OCI-LY7 (cell line): ENCODE data around the gene UMPS. TPM values are rescaled to one million over a fixed set of nuclear protein-coding genes. Genes with fewer than 3 reads are reported as not detected.
"Not testable (repeated sequence)": the region's sequence is repeated elsewhere in the genome, so short reads cannot be mapped to it uniquely, and the experiment has no call there.

ENCODE experiments used
- BruUV-seq: library from RNA; stranded (reverse); fragments of 400-500 nt; replicated peaks from 2 replicates; lab custom pipeline; 2021; lab: Mats Ljungman, UMichigan
- CTCF ChIA-PET: fragments of 300-600 bp; sonication (Branson Sonifier 250); formaldehyde crosslinking; loops from one replicate; lab custom pipeline; 2022; ENCODE audit warnings: antibody characterized with exemption; ENCODE audit not compliant: unreplicated experiment; lab: Charles Lee
- POLR2A ChIA-PET: fragments of 300-600 bp; sonication (Branson Sonifier 250); formaldehyde crosslinking; loops from one replicate; lab custom pipeline; 2022; ENCODE audit warnings: antibody characterized with exemption; lab: Charles Lee
- DNase-seq: peaks from one replicate; pipeline ENCODE4 v3.0.0-alpha.2; 2015; ENCODE audit warnings: low spot score
- H2AFZ ChIP-seq: fragments of 200-600 bp; sonication (generic), shearing (Covaris generic); 2 replicates; pipeline ENCODE4 v1.6.1; 2014; ENCODE audit warnings: mild to moderate bottlenecking, antibody characterized with exemption, low read length, moderate library complexity
- H3K27ac ChIP-seq: fragments of 200-600 bp; sonication (generic); 2 replicates; pipeline ENCODE4 v1.5.1; 2014; ENCODE audit warnings: mixed run types, low read depth, mild to moderate bottlenecking, moderate library complexity, low read length, inconsistent platforms; ENCODE audit not compliant: poor library complexity, severe bottlenecking
- H3K36me3 ChIP-seq: fragments of 200-600 bp; sonication (generic); 2 replicates; pipeline ENCODE4 v1.6.1; 2014; ENCODE audit warnings: mild to moderate bottlenecking, antibody characterized with exemption, low read length, moderate library complexity, mixed read lengths; ENCODE audit not compliant: insufficient read depth
- H3K4me1 ChIP-seq: fragments of 200-600 bp; sonication (generic); 2 replicates; pipeline ENCODE4 v1.5.1; 2014; ENCODE audit warnings: mild to moderate bottlenecking, low read length; ENCODE audit not compliant: insufficient read depth, poor library complexity, severe bottlenecking
- H3K4me2 ChIP-seq: fragments of 200-600 bp; sonication (generic); 2 replicates; pipeline ENCODE4 v1.6.1; 2014; ENCODE audit warnings: mild to moderate bottlenecking, low read length
- H3K4me3 ChIP-seq: fragments of 200-600 bp; sonication (generic); 2 replicates; pipeline ENCODE4 v1.5.1; 2014; ENCODE audit warnings: mild to moderate bottlenecking, low read depth, low read length; ENCODE audit not compliant: poor library complexity, severe bottlenecking
- H3K79me2 ChIP-seq: fragments of 200-600 bp; sonication (generic); 2 replicates; pipeline ENCODE4 v1.6.1; 2016; ENCODE audit warnings: low read depth, mild to moderate bottlenecking, low read length, moderate library complexity, mixed read lengths; ENCODE audit not compliant: insufficient read depth
- H3K9me2 ChIP-seq: fragments of 200-600 bp; sonication (generic); 2 replicates; pipeline ENCODE4 v1.6.1; 2016; ENCODE audit warnings: mild to moderate bottlenecking, low read length, mixed read lengths; ENCODE audit not compliant: insufficient read depth
- H3K9me3 ChIP-seq: fragments of 200-600 bp; sonication (generic); 2 replicates; pipeline ENCODE4 v1.6.1; 2014; ENCODE audit warnings: mild to moderate bottlenecking, mixed run types, low read length, mixed read lengths
- H4K20me1 ChIP-seq: fragments of 200-600 bp; sonication (generic); 2 replicates; pipeline ENCODE4 v1.6.1; 2014; ENCODE audit warnings: mild to moderate bottlenecking, antibody characterized with exemption, low read length, moderate library complexity, mixed read lengths; ENCODE audit not compliant: insufficient read depth
- EZH2phosphoT487 ChIP-seq: fragments of 200-600 bp; sonication (generic); IDR thresholded peaks from 2 replicates; pipeline ENCODE4 v1.6.1; 2018; ENCODE audit warnings: low read depth, borderline replicate concordance, mild to moderate bottlenecking, mixed run types, antibody characterized with exemption, low read length, moderate library complexity, mixed read lengths
- intact Hi-C: fragments of 100-400 bp; cut with micrococcal nuclease; formaldehyde crosslinking; loops from one replicate; pipeline ENCODE4 v1.10.0; 2022; ENCODE audit not compliant: unreplicated experiment
- total RNA-seq, 2 experiments: library from RNA; depleted of rRNA in 1 of 2; stranded (reverse); fragments of >200 nt in 1 of 2; shearing (Covaris generic) in 1 of 2; gene quantifications; 2 replicates each; pipeline ENCODE4 v1.2.3, GENCODE V29; 2014 to 2022
- TF ChIP-seq, protein P1 (sequence below): fragments of 200-600 bp; sonication (generic); conservative IDR thresholded peaks from 2 replicates; pipeline ENCODE4 v1.5.1; 2014; ENCODE audit warnings: mild to moderate bottlenecking, antibody characterized with exemption, low read length, moderate library complexity, mixed read lengths

Gene UMPS
- total RNA-seq, 2 experiments from 2014 or later, result 24.8 to 62.7 TPM

DNA sequence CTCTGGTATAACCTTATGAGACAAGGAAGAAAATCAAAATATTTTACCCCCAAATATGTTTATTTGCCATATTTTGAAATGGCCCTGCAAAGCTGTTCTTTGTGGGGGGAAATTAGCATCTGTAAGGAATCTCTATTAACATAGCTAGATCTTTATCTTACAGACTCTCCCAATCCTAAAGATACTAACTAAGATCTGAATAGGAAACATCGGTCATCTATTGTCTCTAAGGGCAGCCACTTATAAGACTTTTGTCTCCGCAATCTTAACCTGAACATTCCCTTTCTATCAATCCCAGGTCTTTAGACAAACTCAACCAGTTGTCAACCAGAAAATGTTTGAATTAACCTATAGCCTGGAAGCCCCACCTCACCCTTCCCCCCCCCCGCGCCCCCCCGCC lies 21.2 kb downstream of the UMPS start:
- no peak overlapping the region for H2AFZ ChIP-seq
- H3K9me2 ChIP-seq, result no peaks in the 10 kb centered on the region
- H3K4me1 ChIP-seq, result no peaks in the 10 kb centered on the region
- H3K36me3 ChIP-seq, result peaks cover 20% of the 10 kb centered on the region
- H3K4me2 ChIP-seq, result no peak overlapping the region
- no peak overlapping the region for H3K4me3 ChIP-seq
- POLR2A ChIA-PET, result interaction anchor here (0.6 kb wide), 1 partner anchor 9 kb away, joined by 5 read pairs; no protein-coding TSS in a partner anchor
- intact Hi-C loops, result no loop called here
- no peak for TF ChIP-seq EZH2phosphoT487
- TF ChIP-seq, protein P1, sequence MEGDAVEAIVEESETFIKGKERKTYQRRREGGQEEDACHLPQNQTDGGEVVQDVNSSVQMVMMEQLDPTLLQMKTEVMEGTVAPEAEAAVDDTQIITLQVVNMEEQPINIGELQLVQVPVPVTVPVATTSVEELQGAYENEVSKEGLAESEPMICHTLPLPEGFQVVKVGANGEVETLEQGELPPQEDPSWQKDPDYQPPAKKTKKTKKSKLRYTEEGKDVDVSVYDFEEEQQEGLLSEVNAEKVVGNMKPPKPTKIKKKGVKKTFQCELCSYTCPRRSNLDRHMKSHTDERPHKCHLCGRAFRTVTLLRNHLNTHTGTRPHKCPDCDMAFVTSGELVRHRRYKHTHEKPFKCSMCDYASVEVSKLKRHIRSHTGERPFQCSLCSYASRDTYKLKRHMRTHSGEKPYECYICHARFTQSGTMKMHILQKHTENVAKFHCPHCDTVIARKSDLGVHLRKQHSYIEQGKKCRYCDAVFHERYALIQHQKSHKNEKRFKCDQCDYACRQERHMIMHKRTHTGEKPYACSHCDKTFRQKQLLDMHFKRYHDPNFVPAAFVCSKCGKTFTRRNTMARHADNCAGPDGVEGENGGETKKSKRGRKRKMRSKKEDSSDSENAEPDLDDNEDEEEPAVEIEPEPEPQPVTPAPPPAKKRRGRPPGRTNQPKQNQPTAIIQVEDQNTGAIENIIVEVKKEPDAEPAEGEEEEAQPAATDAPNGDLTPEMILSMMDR, result no peak
- BruUV-seq, result no TSS peak
- H4K20me1 ChIP-seq, result no peaks in the 10 kb centered on the region
- H3K79me2 ChIP-seq, result no peaks in the 10 kb centered on the region
- no peak overlapping the region for H3K27ac ChIP-seq
- CTCF ChIA-PET, result no interaction called here
- no peak for DNase-seq
- no peaks in the 10 kb centered on the region for H3K9me3 ChIP-seq

DNA sequence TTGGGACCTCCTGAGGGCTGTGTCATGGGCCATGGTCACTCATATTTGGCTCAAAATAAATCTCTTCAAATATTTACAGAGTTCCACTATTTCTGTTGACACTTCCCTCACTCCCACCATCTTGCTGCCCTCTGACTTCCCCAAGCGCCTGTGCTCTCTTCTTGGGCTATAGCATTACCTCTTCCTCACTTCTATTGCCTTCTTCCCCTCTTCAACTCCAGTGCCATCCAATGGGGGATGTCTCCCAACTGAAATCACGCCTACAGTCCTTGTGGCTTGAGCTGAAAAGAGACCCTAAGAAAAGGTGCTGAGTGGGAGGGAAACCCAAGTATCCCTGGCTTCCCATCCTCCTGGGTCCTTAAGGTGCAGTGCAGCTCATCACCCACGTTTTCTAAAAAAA lies 21.8 kb downstream of the UMPS start:
- POLR2A ChIA-PET, result interaction anchor here (0.6 kb wide), 1 partner anchor 8 kb away, joined by 5 read pairs; no protein-coding TSS in a partner anchor

DNA sequence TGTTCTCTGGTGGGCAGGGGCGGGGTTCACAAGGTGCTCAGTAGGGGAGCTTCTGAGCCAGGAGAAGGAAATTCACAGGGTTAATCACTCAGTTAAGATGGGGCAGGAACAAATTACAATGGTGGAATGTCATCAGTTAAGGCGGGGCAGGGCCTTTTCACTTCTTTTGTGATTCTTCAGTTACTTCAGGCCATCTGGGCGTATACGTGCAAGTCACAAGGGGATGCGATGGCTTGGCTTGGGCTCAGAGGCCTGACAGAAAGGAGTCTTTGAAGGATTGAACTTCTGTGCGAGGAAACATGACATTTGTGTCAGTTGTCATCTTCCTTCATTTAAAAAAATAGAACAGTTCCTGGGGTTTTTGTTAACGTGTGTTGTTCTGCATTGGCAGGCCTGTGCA lies 27.7 kb downstream of the UMPS start:
- intact Hi-C loops, H3K79me2 ChIP-seq: not testable (repeated sequence)

More for the DNA sequence above, 21.8 kb downstream of the UMPS start:
- Histone ChIP-seq H3K79me2 (no peaks in the 10 kb centered on the region), H2AFZ (no peak overlapping the region), H3K27ac (no peak overlapping the region), H3K4me1 (no peaks in the 10 kb centered on the region), H3K4me3 (no peak overlapping the region), H3K9me3 (no peaks in the 10 kb centered on the region), H3K9me2 (no peaks in the 10 kb centered on the region), H3K4me2 (no peak overlapping the region), H3K36me3 (peaks cover 14% of the 10 kb centered on the region), H4K20me1 (no peaks in the 10 kb centered on the region)
- intact Hi-C loops, result no loop called here
- DNase-seq, result no peak
- CTCF ChIA-PET, result no interaction called here
- no TSS peak for BruUV-seq
- no peak for TF ChIP-seq EZH2phosphoT487
- TF ChIP-seq, protein P1, result no peak

More for the DNA sequence above, 27.7 kb downstream of the UMPS start:
- H3K27ac ChIP-seq, H3K4me2 ChIP-seq, DNase-seq, H3K9me3 ChIP-seq, H3K4me3 ChIP-seq, CTCF ChIA-PET, H3K4me1 ChIP-seq, H3K9me2 ChIP-seq, H4K20me1 ChIP-seq, H3K36me3 ChIP-seq, BruUV-seq, H2AFZ ChIP-seq: not testable (repeated sequence)
- POLR2A ChIA-PET, result interaction anchor here (0.6 kb wide), 1 partner anchor 827 kb away, joined by 4 read pairs; no protein-coding TSS in a partner anchor
